H1 (cell line): Measurements from ENCODE around the gene TOP1. TPM values are rescaled to one million over a fixed set of nuclear protein-coding genes. Genes with fewer than 3 reads are reported as not detected.

ENCODE experiments used
- CTCF ChIA-PET: fragments of 300-600 bp; sonication (Branson Sonifier 250); formaldehyde crosslinking; loops from one replicate; lab custom pipeline; 2021; ENCODE audit not compliant: partially characterized antibody; lab: Charles Lee
- POLR2A ChIA-PET: fragments of 300-600 bp; sonication (Branson Sonifier 250); formaldehyde crosslinking; loops from one replicate; lab custom pipeline; 2021; ENCODE audit warnings: inconsistent platforms; ENCODE audit not compliant: partially characterized antibody; lab: Charles Lee
- DNase-seq, 2 experiments: peaks; one replicate each; pipeline versions ENCODE4 v3.0.0 to v3.0.0-alpha.2; 2010 to 2022; ENCODE audit warnings: low spot score in 2 of 2, low read depth in 1 of 2, mixed read lengths in 1 of 2
- FAIRE-seq: peaks from 2 replicates; lab custom pipeline; 2011; peaks lifted over from hg19 to GRCh38; lab: Jason Lieb, UNC
- H2AFZ ChIP-seq: 2 replicates; pipeline ENCODE4 v1.8.1; 2012; ENCODE audit warnings: low read length, inconsistent platforms
- H2AK5ac ChIP-seq: 2 replicates; pipeline ENCODE4 v1.6.1; 2013; ENCODE audit warnings: low read depth, low read length
- H2BK120ac ChIP-seq: replicated peaks from 2 replicates; pipeline ENCODE3; 2013; ENCODE audit warnings: low read depth, low read length, inconsistent platforms
- H2BK12ac ChIP-seq: 2 replicates; pipeline ENCODE4 v1.6.1; 2013; ENCODE audit warnings: low read depth, low read length
- H2BK15ac ChIP-seq: 2 replicates; pipeline ENCODE4 v1.6.1; 2013; ENCODE audit warnings: low read length
- H2BK20ac ChIP-seq: 2 replicates; pipeline ENCODE4 v1.6.1; 2013; ENCODE audit warnings: low read length
- H2BK5ac ChIP-seq: 2 replicates; pipeline ENCODE4 v1.6.1; 2013; ENCODE audit warnings: low read depth, low read length
- H3K14ac ChIP-seq: 2 replicates; pipeline ENCODE4 v1.6.1; 2013; ENCODE audit warnings: inconsistent platforms; ENCODE audit not compliant: insufficient read length
- H3K18ac ChIP-seq: 2 replicates; pipeline ENCODE4 v1.6.1; 2013; ENCODE audit warnings: low read length; ENCODE audit errors: extremely low read depth
- H3K23ac ChIP-seq: 2 replicates; pipeline ENCODE4 v1.6.1; 2013; ENCODE audit warnings: inconsistent platforms; ENCODE audit not compliant: insufficient read length
- H3K23me2 ChIP-seq: 2 replicates; pipeline ENCODE4 v1.6.1; 2013; ENCODE audit warnings: low read depth, low read length
- H3K27ac ChIP-seq: 2 replicates; pipeline ENCODE4 v1.6.1; 2011; ENCODE audit warnings: low read depth, low read length, inconsistent platforms
- H3K27me3 ChIP-seq, 4 experiments: replicated peaks in 1 of 4; 1 replicate in 1 of 4; 2 replicates in 3 of 4; pipeline versions ENCODE4 v1.6.1 to v1.8.1; 2011 to 2013; ENCODE audit warnings: low read length in 3 of 4, mild to moderate bottlenecking in 3 of 4, inconsistent platforms in 2 of 4, mixed read lengths in 2 of 4, moderate library complexity in 1 of 4; ENCODE audit not compliant: control insufficient read depth in 3 of 4, insufficient read depth in 3 of 4; ENCODE audit errors: extremely low read depth in 1 of 4
- H3K36me3 ChIP-seq, 4 experiments: 2 replicates each; pipeline versions ENCODE4 v1.6.1 to v1.8.1; 2011 to 2013; ENCODE audit warnings: mild to moderate bottlenecking in 4 of 4, low read length in 3 of 4, moderate library complexity in 2 of 4, control low read depth in 1 of 4, inconsistent platforms in 1 of 4; ENCODE audit not compliant: insufficient read depth in 4 of 4, control insufficient read depth in 2 of 4
- H3K4ac ChIP-seq: replicated peaks from 2 replicates; pipeline ENCODE3; 2013; ENCODE audit warnings: low read length, low read depth, mixed read lengths, inconsistent platforms; ENCODE audit not compliant: insufficient read length
- H3K4me1 ChIP-seq, 4 experiments: replicated peaks in 1 of 4; 1 replicate in 1 of 4; 2 replicates in 3 of 4; pipeline versions ENCODE4 v1.6.1 to v1.8.1; 2011 to 2013; ENCODE audit warnings: low read length in 3 of 4, inconsistent platforms in 2 of 4, mixed read lengths in 1 of 4; ENCODE audit not compliant: insufficient read depth in 4 of 4, control insufficient read depth in 3 of 4
- H3K4me2 ChIP-seq, 2 experiments: 2 replicates each; pipeline versions ENCODE4 v1.6.1 to v1.8.1; 2011 to 2013; ENCODE audit warnings: low read depth in 2 of 2, low read length in 2 of 2, control low read depth in 1 of 2, inconsistent platforms in 1 of 2, mild to moderate bottlenecking in 1 of 2; ENCODE audit not compliant: insufficient read depth in 1 of 2
- H3K4me3 ChIP-seq, 4 experiments: fragments of 200-600, 300-600 bp in 1 of 4; sonication (generic), shearing (Covaris generic), sonication (Bioruptor Twin) in 1 of 4; 2 replicates each; pipeline versions ENCODE4 v1.5.1 to v1.8.1; 2011 to 2016; ENCODE audit warnings: low read length in 4 of 4, low read depth in 3 of 4, control low read depth in 2 of 4, inconsistent platforms in 2 of 4, mild to moderate bottlenecking in 2 of 4, mixed read lengths in 1 of 4, moderate library complexity in 1 of 4; ENCODE audit not compliant: insufficient read depth in 2 of 4; ENCODE audit errors: extremely low read depth in 1 of 4
- H3K56ac ChIP-seq: replicated peaks from 2 replicates; pipeline ENCODE3; 2013; ENCODE audit warnings: low read depth, mild to moderate bottlenecking, mixed read lengths, low read length, inconsistent platforms; ENCODE audit not compliant: insufficient read length
- H3K79me1 ChIP-seq: 2 replicates; pipeline ENCODE4 v1.6.1; 2013; ENCODE audit warnings: low read depth, low read length, control low read depth
- H3K79me2 ChIP-seq, 2 experiments: 2 replicates each; pipeline versions ENCODE4 v1.6.1 to v1.8.1; 2012 to 2013; ENCODE audit warnings: low read length in 2 of 2, mild to moderate bottlenecking in 2 of 2, inconsistent platforms in 1 of 2; ENCODE audit not compliant: insufficient read depth in 2 of 2, control insufficient read depth in 1 of 2
- H3K9ac ChIP-seq, 4 experiments: replicated peaks in 1 of 4; 1 replicate in 1 of 4; 2 replicates in 3 of 4; pipeline versions ENCODE4 v1.6.1 to v1.8.1; 2011 to 2013; ENCODE audit warnings: low read depth in 3 of 4, low read length in 3 of 4, control low read depth in 2 of 4, mild to moderate bottlenecking in 2 of 4, moderate library complexity in 2 of 4, inconsistent platforms in 1 of 4; ENCODE audit errors: extremely low read depth in 1 of 4
- H3K9me3 ChIP-seq, 2 experiments: 2 replicates each; pipeline versions ENCODE4 v1.6.1 to v1.8.1; 2012 to 2013; ENCODE audit warnings: mild to moderate bottlenecking in 2 of 2, moderate library complexity in 2 of 2, control low read depth in 1 of 2, inconsistent platforms in 1 of 2, low read depth in 1 of 2, low read length in 1 of 2, mixed read lengths in 1 of 2; ENCODE audit not compliant: insufficient read depth in 2 of 2
- H4K20me1 ChIP-seq, 2 experiments: replicated peaks in 1 of 2; 2 replicates each; pipeline versions ENCODE3 to v1.8.1; 2011 to 2013; ENCODE audit warnings: inconsistent platforms in 2 of 2, low read length in 2 of 2, mild to moderate bottlenecking in 1 of 2; ENCODE audit not compliant: insufficient read depth in 2 of 2, control insufficient read depth in 1 of 2
- H4K5ac ChIP-seq: 2 replicates; pipeline ENCODE4 v1.6.1; 2013; ENCODE audit warnings: low read length, low read depth, mixed read lengths, inconsistent platforms; ENCODE audit not compliant: insufficient read length
- H4K8ac ChIP-seq: 2 replicates; pipeline ENCODE4 v1.8.0; 2013; ENCODE audit warnings: mild to moderate bottlenecking, moderate library complexity, low read length, inconsistent platforms; ENCODE audit not compliant: insufficient read depth; ENCODE audit errors: extremely low read depth
- H4K91ac ChIP-seq: replicated peaks from 2 replicates; pipeline ENCODE3; 2013; ENCODE audit warnings: low read length, mixed read lengths, inconsistent platforms; ENCODE audit not compliant: insufficient read length
- ATF3 ChIP-seq: IDR thresholded peaks from 2 replicates; pipeline ENCODE4 v1.6.1; 2011; ENCODE audit warnings: low read depth, mild to moderate bottlenecking, low read length; ENCODE audit not compliant: insufficient read depth
- CHD2 ChIP-seq: IDR thresholded peaks from 2 replicates; pipeline ENCODE4 v1.6.1; 2012; ENCODE audit warnings: low read length, improper control_type of control experiment
- GTF2F1 ChIP-seq: IDR thresholded peaks from 2 replicates; pipeline ENCODE4 v1.6.1; 2012; ENCODE audit warnings: low read depth, low read length, improper control_type of control experiment, borderline replicate concordance
- HDAC2 ChIP-seq, 2 experiments: fragments of 300-600 bp in 1 of 2; sonication (generic) in 1 of 2; IDR thresholded peaks; 2 replicates each; pipeline ENCODE4 v1.6.1; 2011 to 2012; ENCODE audit warnings: low read depth in 2 of 2, low read length in 2 of 2, mild to moderate bottlenecking in 2 of 2, moderate library complexity in 2 of 2, borderline replicate concordance in 1 of 2, inconsistent platforms in 1 of 2
- POLR2AphosphoS5 ChIP-seq: IDR thresholded peaks from 2 replicates; pipeline ENCODE4 v1.6.1; 2011; ENCODE audit warnings: low read depth, low read length
- RNF2 ChIP-seq: fragments of 200-900, 300-1000 bp; sonication (generic); IDR thresholded peaks from 2 replicates; pipeline ENCODE4 v1.7.1; 2016; ENCODE audit warnings: borderline replicate concordance, low read depth, mild to moderate bottlenecking, antibody characterized with exemption, low read length; ENCODE audit not compliant: poor library complexity, severe bottlenecking; ENCODE audit errors: missing control alignments
- SAP30 ChIP-seq: fragments of 300-600 bp; sonication (generic); IDR thresholded peaks from 2 replicates; pipeline ENCODE4 v1.7.1; 2012; ENCODE audit warnings: low read length, moderate library complexity, mild to moderate bottlenecking, inconsistent platforms; ENCODE audit not compliant: insufficient read depth, insufficient replicate concordance
- SIRT6 ChIP-seq: IDR thresholded peaks from one replicate; pipeline ENCODE4 v1.7.1; 2012; ENCODE audit warnings: low read length, inconsistent platforms
- YY1 ChIP-seq: IDR thresholded peaks from 2 replicates; pipeline ENCODE4 v1.6.1; 2011; ENCODE audit warnings: low read depth, mild to moderate bottlenecking, low read length
- WGBS, 2 experiments: shearing (Covaris generic) in 1 of 2; methylation state at CpG; one replicate each; pipeline versions ENCODE4 v1.1.6 to v1.1.7; 2013 to 2015; ENCODE audit warnings: low lambda C conversion rate in 2 of 2, mixed read lengths in 2 of 2, inconsistent platforms in 1 of 2, low coverage in 1 of 2, missing lambda C conversion rate in 1 of 2; ENCODE audit not compliant: insufficient replicate concordance in 2 of 2, insufficient coverage in 1 of 2, insufficient read length in 1 of 2; ENCODE audit errors: extremely low coverage in 1 of 2, missing lambda C conversion rate in 1 of 2; 5-methylcytosine and 5-hydroxymethylcytosine counted together
- polyA plus RNA-seq, 7 experiments: library from polyadenylated mRNA; depleted of rRNA in 3 of 7; stranded (reverse) in 5 of 7; unstranded in 2 of 7; fragments of >200 nt in 5 of 7; fragments of 200-250 nt in 2 of 7; gene quantifications; 1 replicate in 5 of 7; 2 replicates in 1 of 7; 4 replicates in 1 of 7; pipeline versions ENCODE4 v1.2.1 to v1.2.3, GENCODE V29; 2011 to 2013; ENCODE audit warnings: missing spikeins in 2 of 7, mixed read lengths in 2 of 7
- total RNA-seq: library from RNA; stranded (reverse); fragmentation: NEBNext Ultra II Directional; extraction: Animal tissue kit (Norgen Biotek cat#: 25700); gene quantifications from 2 replicates; pipeline ENCODE4 v1.2.1, GENCODE V29; 2021

The TOP1 gene
- total and polyA plus RNA-seq, 2 of the 8 experiments (the other 6 are each of a cell fraction or from before 2014, with no cell fraction given), result 7.4 to 108 TPM

GRCh38 chr20:41137614-41138474 is 109.2 kb downstream of the TOP1 start:
- H2AFZ ChIP-seq, result no peak overlapping the region
- H3K27ac ChIP-seq, result peak overlapping the region; percentile 89
- H3K79me1 ChIP-seq, result peaks cover 17% of the 10 kb centered on the region; the same call in 1 of the 2 replicates
- H2BK20ac ChIP-seq, result no peak overlapping the region
- DNase-seq, result peak; percentile 61 to 90
- WGBS, 2 experiments, result 4% methylated on average over 21 of the region's 66 CpGs; no CpG with 5 or more reads in 1 of the 2 experiments
- peak overlapping the region; percentile 69 for H2BK5ac ChIP-seq
- ChIA-PET POLR2A (interaction anchor here (0.8 to 3.1 kb wide), 18 partner anchors 8 to 203 kb away, joined by 3 to 15 read pairs (median 5); partner anchors contain the start of genes LPIN3 and TOP1), CTCF (interaction anchor here (0.6 to 3.2 kb wide), 4 partner anchors 10 to 172 kb away, joined by 4 to 10 read pairs (median 5); no protein-coding TSS in a partner anchor)
- no peak overlapping the region for H3K23ac ChIP-seq
- H4K8ac ChIP-seq, result peak overlapping the region; percentile 96
- H3K4me2 ChIP-seq, result peak overlapping the region; percentile 88 to 97
- no peak overlapping the region for H3K4ac ChIP-seq
- peaks cover 25 to 45% (median 29%) of the 10 kb centered on the region in 4 experiments for H3K4me1 ChIP-seq
- peaks cover 48 to 50% of the 10 kb centered on the region in 2 experiments for H3K79me2 ChIP-seq
- no peak overlapping the region for H2BK15ac ChIP-seq
- H3K14ac ChIP-seq, result no peak overlapping the region
- peak overlapping the region; percentile 47 for H4K5ac ChIP-seq
- peaks cover 18 to 32% of the 10 kb centered on the region in 2 experiments for H4K20me1 ChIP-seq
- H3K56ac ChIP-seq, result peak overlapping the region; percentile 27
- H2BK12ac ChIP-seq, result no peak overlapping the region
- no peak for FAIRE-seq
- H3K18ac ChIP-seq, result peak overlapping the region; percentile 95
- H3K9me3 ChIP-seq, result no peaks in the 10 kb centered on the region
- no peak overlapping the region for H2AK5ac ChIP-seq
- H2BK120ac ChIP-seq, result no peak overlapping the region
- peaks cover 0 to 9% (median 2%) of the 10 kb centered on the region in 4 experiments; a peak in 3 of 7 replicates for H3K27me3 ChIP-seq
- H3K9ac ChIP-seq, result peak overlapping the region; percentile 90 to 100 (median 95)
- peak overlapping the region; percentile 49 for H4K91ac ChIP-seq
- H3K23me2 ChIP-seq, result peaks cover 13% of the 10 kb centered on the region; the same call in 1 of the 2 replicates
- H3K36me3 ChIP-seq, result peaks cover 0 to 4% (median 0%) of the 10 kb centered on the region in 4 experiments; a peak in 1 of 8 replicates
- H3K4me3 ChIP-seq, result peak overlapping the region; percentile 80 to 97 (median 90)
- TF ChIP-seq HDAC2 (IDR thresholded peaks at IDR 0.05; ENCODE audit: borderline replicate concordance in 1 of 2, low read depth in 2 of 2, low read length in 2 of 2) (peak in 1 of 2 experiments; percentile 47; a peak in 1 of 4 replicates), POLR2AphosphoS5 (peak; percentile 69), CHD2 (no peak), YY1 (no peak), ATF3 (no peak), GTF2F1 (no peak), SIRT6 (no peak), SAP30 (no peak), RNF2 (no peak)
